Activated T-cell treated with anti-CD3 and anti-CD28 coated beads, Interleukin-2, amount 50 U/mL, for 72 hours (primary cell): Measurements from ENCODE around the gene MOXD1. TPM values are rescaled to one million over a fixed set of nuclear protein-coding genes. Genes with fewer than 3 reads are reported as not detected.

ENCODE experiments used
- ATAC-seq, 2 donors: fragments of 150-1000 bp; cut with Tn5 transposase; replicated peaks in 1 of 2; 2 replicates each; pipeline ENCODE4 v1.10.0; 2021; ENCODE audit warnings: moderate library complexity in 2 of 2, mild to moderate bottlenecking in 1 of 2
- DNase-seq, 2 donors: peaks; one replicate each; pipeline ENCODE4 v3.0.0; 2021 to 2022; ENCODE audit warnings: mixed read lengths in 1 of 2
- H3K27ac Mint-ChIP-seq: one replicate; pipeline ENCODE4 v1.8.0; 2022; ENCODE audit warnings: mild to moderate bottlenecking, moderate library complexity, mixed read lengths
- H3K27me3 Mint-ChIP-seq: one replicate; pipeline ENCODE4 v1.8.0; 2022; ENCODE audit warnings: low read depth, mixed read lengths
- H3K36me3 Mint-ChIP-seq, 2 donors: one replicate each; pipeline ENCODE4 v1.8.0; 2022; ENCODE audit warnings: mixed read lengths in 2 of 2, mild to moderate bottlenecking in 1 of 2; ENCODE audit not compliant: insufficient read depth in 2 of 2
- H3K4me1 Mint-ChIP-seq: one replicate; pipeline ENCODE4 v1.8.0; 2022; ENCODE audit warnings: low read depth, mixed read lengths
- H3K4me3 Mint-ChIP-seq, 2 donors: one replicate each; pipeline ENCODE4 v1.8.0; 2022; ENCODE audit warnings: mild to moderate bottlenecking in 2 of 2, mixed read lengths in 2 of 2, moderate library complexity in 2 of 2
- H3K9me3 Mint-ChIP-seq, 2 donors: one replicate each; pipeline ENCODE4 v1.8.0; 2022; ENCODE audit warnings: mixed read lengths in 2 of 2
- total RNA-seq, 2 donors: library from RNA; stranded (reverse); gene quantifications; one replicate each; pipeline ENCODE4 v1.2.3, GENCODE V29; 2022

MOXD1 gene
- not detected for total RNA-seq

GRCh38 chr6:132400883-132401617 lies at the start of gene MOXD1:
MOXD1 (minus strand) TSS chr6:132401475; CDS start chr6:132401426, 49 bp downstream.
- Mint-ChIP-seq H3K27me3 (peaks cover 83% of the 10 kb centered on the region), H3K4me3 (peak within 1 kb of the TSS; percentile 64 to 66), H3K4me1 (peaks cover 16% of the 10 kb centered on the region), H3K9me3 (no peaks in the 10 kb centered on the region), H3K36me3 (no peaks in the 10 kb centered on the region), H3K27ac (no peak within 1 kb of the TSS)
- no peak for DNase-seq
- peak; percentile 39 to 51 for ATAC-seq

- Mint-ChIP-seq H3K9me3 (peaks cover 0 to under 1% of the 10 kb centered on the region in 2 donors), H3K27me3 (no peaks in the 10 kb centered on the region), H3K27ac (no peak overlapping the region), H3K4me1 (no peaks in the 10 kb centered on the region), H3K4me3 (no peak overlapping the region), H3K36me3 (peaks cover 0 to 1% of the 10 kb centered on the region in 2 donors)
- DNase-seq (no peak), ATAC-seq (no peak)
These were observed 45.6 kb upstream of the MOXD1 start for GRCh38 chr6:132446855-132447241.

- H3K27ac Mint-ChIP-seq, result no peak overlapping the region
These were observed 45.0 kb upstream of the MOXD1 start for GRCh38 chr6:132446141-132446854.

GRCh38 chr6:132445201-132445951 lies 44.1 kb upstream of the MOXD1 start:
- H3K27ac Mint-ChIP-seq, result no peak overlapping the region
- H3K27me3 Mint-ChIP-seq, result no peaks in the 10 kb centered on the region
- peaks cover 0 to 3% of the 10 kb centered on the region in 2 donors for H3K36me3 Mint-ChIP-seq
- no peak overlapping the region for H3K4me3 Mint-ChIP-seq
- ATAC-seq (no peak), DNase-seq (no peak)
- peaks cover 0 to 3% of the 10 kb centered on the region in 2 donors for H3K9me3 Mint-ChIP-seq
- no peaks in the 10 kb centered on the region for H3K4me1 Mint-ChIP-seq

More at GRCh38 chr6:132446141-132446854, 45.0 kb upstream of the MOXD1 start:
- H3K4me1 Mint-ChIP-seq, result no peaks in the 10 kb centered on the region
- H3K36me3 Mint-ChIP-seq, result peaks cover 0 to 3% of the 10 kb centered on the region in 2 donors
- peaks cover 0 to 3% of the 10 kb centered on the region in 2 donors for H3K9me3 Mint-ChIP-seq
- DNase-seq (no peak), ATAC-seq (no peak)
- H3K27me3 Mint-ChIP-seq, result no peaks in the 10 kb centered on the region
- no peak overlapping the region for H3K4me3 Mint-ChIP-seq

- no peak for ATAC-seq
- Mint-ChIP-seq H3K36me3 (peaks cover 3 to 6% of the 10 kb centered on the region in 2 donors), H3K4me1 (no peaks in the 10 kb centered on the region), H3K4me3 (no peak overlapping the region), H3K27me3 (no peaks in the 10 kb centered on the region), H3K9me3 (peaks cover 5 to 10% of the 10 kb centered on the region in 2 donors), H3K27ac (no peak overlapping the region)
- no peak for DNase-seq
These were observed 41.9 kb upstream of the MOXD1 start for GRCh38 chr6:132443206-132443605.

- Mint-ChIP-seq H3K27me3 (peaks cover 40% of the 10 kb centered on the region), H3K27ac (no peak overlapping the region), H3K4me3 (no peak overlapping the region), H3K36me3 (no peaks in the 10 kb centered on the region), H3K9me3 (peaks cover 0 to 4% of the 10 kb centered on the region in 2 donors), H3K4me1 (no peaks in the 10 kb centered on the region)
- DNase-seq, result no peak
- no peak for ATAC-seq
These were observed 28.8 kb upstream of the MOXD1 start for GRCh38 chr6:132430110-132430509.

- Mint-ChIP-seq H3K27ac (no peak overlapping the region), H3K36me3 (peaks cover 3 to 6% of the 10 kb centered on the region in 2 donors), H3K4me1 (no peaks in the 10 kb centered on the region), H3K27me3 (peaks cover 33% of the 10 kb centered on the region), H3K4me3 (no peak overlapping the region), H3K9me3 (peaks cover 11 to 16% of the 10 kb centered on the region in 2 donors)
- ATAC-seq (no peak), DNase-seq (no peak)
These were observed 23.9 kb upstream of the MOXD1 start for GRCh38 chr6:132425176-132425575.

GRCh38 chr6:132423839-132424238 lies 22.6 kb upstream of the MOXD1 start:
- H3K4me3 Mint-ChIP-seq, result no peak overlapping the region
- ATAC-seq, result no peak
- peaks cover 3 to 6% of the 10 kb centered on the region in 2 donors for H3K36me3 Mint-ChIP-seq
- H3K27me3 Mint-ChIP-seq, result peaks cover 33% of the 10 kb centered on the region
- DNase-seq, result no peak
- H3K4me1 Mint-ChIP-seq, result no peaks in the 10 kb centered on the region
- peaks cover 11 to 18% of the 10 kb centered on the region in 2 donors for H3K9me3 Mint-ChIP-seq
- H3K27ac Mint-ChIP-seq, result no peak overlapping the region

GRCh38 chr6:132418235-132418965 lies 17.1 kb upstream of the MOXD1 start:
- H3K27me3 Mint-ChIP-seq, result peaks cover 37% of the 10 kb centered on the region
- peaks cover 11 to 17% of the 10 kb centered on the region in 2 donors for H3K9me3 Mint-ChIP-seq
- DNase-seq, result no peak
- no peaks in the 10 kb centered on the region for H3K4me1 Mint-ChIP-seq
- H3K36me3 Mint-ChIP-seq, result peaks cover 0 to 6% of the 10 kb centered on the region in 2 donors
- ATAC-seq, result no peak
- H3K27ac Mint-ChIP-seq, result no peak overlapping the region
- H3K4me3 Mint-ChIP-seq, result no peak overlapping the region

- ATAC-seq (no peak), DNase-seq (no peak)
- Mint-ChIP-seq H3K36me3 (no peaks in the 10 kb centered on the region), H3K9me3 (peaks cover 0 to 6% of the 10 kb centered on the region in 2 donors), H3K27ac (no peak overlapping the region), H3K4me3 (no peak overlapping the region), H3K4me1 (no peaks in the 10 kb centered on the region), H3K27me3 (peaks cover 62% of the 10 kb centered on the region)
These were observed 13.5 kb upstream of the MOXD1 start for GRCh38 chr6:132414761-132415160.

GRCh38 chr6:132414322-132414721 lies 13.0 kb upstream of the MOXD1 start:
- H3K9me3 Mint-ChIP-seq, result peaks cover 0 to 4% of the 10 kb centered on the region in 2 donors

GRCh38 chr6:132413499-132413802 lies 12.2 kb upstream of the MOXD1 start:
- peaks cover 0 to 4% of the 10 kb centered on the region in 2 donors for H3K9me3 Mint-ChIP-seq
- H3K27ac Mint-ChIP-seq, result no peak overlapping the region
- H3K36me3 Mint-ChIP-seq, result no peaks in the 10 kb centered on the region
- peaks cover 73% of the 10 kb centered on the region for H3K27me3 Mint-ChIP-seq
- ATAC-seq (no peak), DNase-seq (no peak)
- no peaks in the 10 kb centered on the region for H3K4me1 Mint-ChIP-seq
- H3K4me3 Mint-ChIP-seq, result no peak overlapping the region

More at GRCh38 chr6:132414322-132414721, 13.0 kb upstream of the MOXD1 start:
- H3K4me3 Mint-ChIP-seq, result no peak overlapping the region
- H3K36me3 Mint-ChIP-seq, result no peaks in the 10 kb centered on the region
- DNase-seq (no peak), ATAC-seq (no peak)
- no peaks in the 10 kb centered on the region for H3K4me1 Mint-ChIP-seq
- H3K27ac Mint-ChIP-seq, result no peak overlapping the region
- peaks cover 66% of the 10 kb centered on the region for H3K27me3 Mint-ChIP-seq
